ENCODE results near the gene FAM219B. TPM values are rescaled to one million over a fixed set of nuclear protein-coding genes. Genes with fewer than 3 reads are reported as not detected.

The FAM219B gene
- total RNA-seq, 1 donor from 2014 or later = 72.6 TPM

- Mint-ChIP-seq H3K36me3 (ENCODE audit: low read depth) (peaks cover under 1% of the 10 kb centered on the region), H3K4me1 (ENCODE audit: low read depth) (peaks cover 26% of the 10 kb centered on the region), H3K4me3 (no peak overlapping the region), H3K27ac (no peak overlapping the region), H3K9me3 (peaks cover 6% of the 10 kb centered on the region), H3K27me3 (ENCODE audit: insufficient read depth) (no peaks in the 10 kb centered on the region)
- intact Hi-C loops (cut with micrococcal nuclease) = no loop called here
- no peak for DNase-seq (ENCODE audit: low spot score)
These were observed 21.2 kb downstream of the FAM219B start for GRCh38 chr15:74885461-74885860.

- no peak for DNase-seq (ENCODE audit: low spot score)
- Mint-ChIP-seq H3K36me3 (ENCODE audit: low read depth) (no peaks in the 10 kb centered on the region), H3K4me3 (no peak overlapping the region), H3K27me3 (ENCODE audit: insufficient read depth) (no peaks in the 10 kb centered on the region), H3K9me3 (peaks cover 6% of the 10 kb centered on the region), H3K4me1 (ENCODE audit: low read depth) (peaks cover 21% of the 10 kb centered on the region), H3K27ac (no peak overlapping the region)
- intact Hi-C loops (cut with micrococcal nuclease) = no loop called here
These were observed 22.0 kb downstream of the FAM219B start for GRCh38 chr15:74884428-74885223.

DNA sequence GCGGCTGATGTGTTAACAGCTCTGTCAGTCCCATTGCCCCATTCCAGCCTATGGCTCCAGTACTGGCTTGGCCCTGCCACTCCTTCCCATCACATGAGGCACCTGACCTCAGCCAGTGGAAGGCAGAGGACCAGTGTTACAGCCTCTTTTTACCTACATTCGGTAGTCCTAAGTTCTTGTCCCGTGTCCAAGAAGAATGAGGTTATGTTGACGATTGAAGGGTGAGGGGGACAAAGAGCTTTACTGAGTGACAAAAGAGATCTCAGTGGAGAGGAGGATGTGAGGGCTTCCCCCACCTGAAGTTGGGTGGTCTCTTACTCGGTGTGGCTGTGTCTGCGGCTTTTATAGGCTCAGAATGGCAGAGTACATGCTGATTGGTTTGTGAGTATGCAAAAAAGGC is 24.1 kb downstream of the FAM219B start:
- H3K27ac Mint-ChIP-seq = no peak overlapping the region
- no peaks in the 10 kb centered on the region for H3K27me3 Mint-ChIP-seq (ENCODE audit: insufficient read depth)
- H3K4me3 Mint-ChIP-seq = no peak overlapping the region
- no peak for DNase-seq (ENCODE audit: low spot score)
- peaks cover 10% of the 10 kb centered on the region for H3K4me1 Mint-ChIP-seq (ENCODE audit: low read depth)
- peaks cover 6% of the 10 kb centered on the region for H3K9me3 Mint-ChIP-seq
- intact Hi-C loops (cut with micrococcal nuclease) = no loop called here
- no peaks in the 10 kb centered on the region for H3K36me3 Mint-ChIP-seq (ENCODE audit: low read depth)

DNA sequence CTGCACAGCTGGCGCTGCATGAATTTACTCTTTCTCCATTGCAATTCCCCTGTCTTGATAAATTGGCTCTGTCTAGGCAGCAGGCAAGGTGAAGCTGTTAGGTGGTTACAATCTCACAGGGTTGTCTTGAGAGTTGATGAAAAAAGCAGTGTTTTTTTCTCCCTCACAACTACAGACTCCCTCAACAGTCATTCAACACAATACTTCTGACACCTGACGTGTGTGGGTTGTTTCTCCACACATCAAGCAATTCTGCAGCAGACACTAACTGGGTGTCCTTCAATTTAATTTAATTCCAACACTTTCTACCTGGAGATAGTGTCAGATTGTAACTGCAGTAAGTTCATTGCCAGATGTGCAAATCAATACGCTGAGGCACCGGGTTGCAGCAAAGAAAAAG is 28.4 kb downstream of the FAM219B start:
- H3K27me3 Mint-ChIP-seq (ENCODE audit: insufficient read depth) = peaks cover 4% of the 10 kb centered on the region
- no peak overlapping the region for H3K4me3 Mint-ChIP-seq
- DNase-seq (ENCODE audit: low spot score) = no peak
- H3K36me3 Mint-ChIP-seq (ENCODE audit: low read depth) = peaks cover 3% of the 10 kb centered on the region
- H3K9me3 Mint-ChIP-seq = peaks cover 6% of the 10 kb centered on the region
- no peak overlapping the region for H3K27ac Mint-ChIP-seq
- H3K4me1 Mint-ChIP-seq (ENCODE audit: low read depth) = no peaks in the 10 kb centered on the region
- intact Hi-C loops (cut with micrococcal nuclease) = loop anchor here (10.0 kb wide), 1 partner anchor 883 kb away; the partner anchor contains the start of genes PML and STOML1

GRCh38 chr15:74873756-74874424 is 32.8 kb downstream of the FAM219B start:
- Mint-ChIP-seq H3K27ac (peak overlapping the region; percentile 84), H3K36me3 (ENCODE audit: low read depth) (peaks cover 12% of the 10 kb centered on the region), H3K27me3 (ENCODE audit: insufficient read depth) (peaks cover 4% of the 10 kb centered on the region), H3K4me3 (peak overlapping the region; percentile 97), H3K9me3 (no peaks in the 10 kb centered on the region), H3K4me1 (ENCODE audit: low read depth) (peaks cover 31% of the 10 kb centered on the region)
- no peak for DNase-seq (ENCODE audit: low spot score)
- intact Hi-C loops (cut with micrococcal nuclease) = loop anchor here (1.0 to 10.0 kb wide), 8 partner anchors 15 to 879 kb away; partner anchors contain the start of genes COX5A, FAM219B, PML and SIN3A

DNA sequence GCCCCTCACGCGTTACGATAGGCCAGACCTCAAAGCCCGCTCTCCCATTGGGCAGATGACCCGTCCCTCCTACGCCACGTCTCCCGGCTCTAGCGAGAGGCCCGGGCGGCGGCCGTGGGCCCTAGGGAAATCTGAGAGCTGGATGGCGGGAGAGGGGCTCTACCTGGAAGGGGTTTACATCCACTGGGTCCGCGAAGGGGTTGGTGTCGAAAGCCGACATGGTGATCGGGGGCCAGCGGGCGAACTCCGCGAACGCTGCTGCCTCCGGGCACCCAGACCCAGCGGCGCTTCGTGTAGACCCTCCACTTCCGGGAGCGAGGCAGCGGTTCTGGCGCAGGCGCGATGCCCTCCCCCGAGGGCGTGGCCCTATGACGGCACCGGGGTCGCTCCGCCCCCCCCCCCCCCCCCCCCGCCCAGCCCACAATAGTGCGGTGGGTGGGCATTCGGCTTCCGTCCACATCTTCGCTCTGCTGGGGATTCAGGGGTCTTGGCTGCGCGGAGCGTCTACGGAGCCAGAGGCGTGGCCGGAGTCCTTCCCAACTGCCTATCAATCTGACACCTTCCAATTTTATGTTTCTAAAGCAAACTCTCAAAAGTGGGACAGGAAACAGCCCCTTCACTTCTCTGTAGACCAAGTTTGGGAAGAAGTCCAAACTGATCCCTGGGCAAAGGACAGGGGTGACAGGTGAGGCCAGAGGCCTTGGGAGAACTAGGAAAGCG is 33.5 kb downstream of the FAM219B start, which contains the start of gene SCAMP2:
SCAMP2 (minus strand) TSS at position 330 of the 720 bp plus-strand sequence; CDS start at position 220, 110 bp downstream.
- peaks cover 14% of the 10 kb centered on the region for H3K36me3 Mint-ChIP-seq (ENCODE audit: low read depth)
- H3K27ac Mint-ChIP-seq = peak within 1 kb of the TSS; percentile 86
- H3K4me3 Mint-ChIP-seq = peak within 1 kb of the TSS; percentile 97
- DNase-seq (ENCODE audit: low spot score) = peak; percentile 86
- intact Hi-C loops (cut with micrococcal nuclease) = loop anchor here (1.0 to 10.0 kb wide), 8 partner anchors 16 to 878 kb away; partner anchors contain the start of genes COX5A, FAM219B, PML and SIN3A
- H3K4me1 Mint-ChIP-seq (ENCODE audit: low read depth) = peaks cover 34% of the 10 kb centered on the region
- peaks cover 4% of the 10 kb centered on the region for H3K27me3 Mint-ChIP-seq (ENCODE audit: insufficient read depth)
- H3K9me3 Mint-ChIP-seq = no peaks in the 10 kb centered on the region

DNA sequence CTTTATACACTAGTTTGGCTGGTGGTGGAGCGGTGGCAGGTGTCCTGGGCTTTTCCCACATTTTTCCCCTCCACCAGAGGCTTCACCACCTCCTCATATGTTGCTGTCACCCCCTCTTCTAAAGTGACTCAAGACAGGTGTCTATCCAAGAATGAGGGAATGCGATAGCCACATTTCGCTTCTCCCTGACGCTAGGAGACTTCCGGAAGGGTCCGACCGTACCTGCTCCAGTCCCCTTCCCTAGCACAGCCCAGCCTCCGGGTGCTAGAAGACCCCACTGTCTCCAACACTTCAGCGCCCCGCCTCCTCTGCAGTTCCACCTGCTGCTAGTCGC is 34.0 kb downstream of the FAM219B start:
- intact Hi-C loops (cut with micrococcal nuclease) = loop anchor here (1.0 to 10.0 kb wide), 8 partner anchors 17 to 878 kb away; partner anchors contain the start of genes COX5A, FAM219B, PML and SIN3A
- Mint-ChIP-seq H3K4me1 (ENCODE audit: low read depth) (peaks cover 39% of the 10 kb centered on the region), H3K27me3 (ENCODE audit: insufficient read depth) (peaks cover 4% of the 10 kb centered on the region), H3K4me3 (peak overlapping the region; percentile 97), H3K27ac (peak overlapping the region; percentile 86), H3K9me3 (no peaks in the 10 kb centered on the region), H3K36me3 (ENCODE audit: low read depth) (peaks cover 19% of the 10 kb centered on the region)
- no peak for DNase-seq (ENCODE audit: low spot score)

DNA sequence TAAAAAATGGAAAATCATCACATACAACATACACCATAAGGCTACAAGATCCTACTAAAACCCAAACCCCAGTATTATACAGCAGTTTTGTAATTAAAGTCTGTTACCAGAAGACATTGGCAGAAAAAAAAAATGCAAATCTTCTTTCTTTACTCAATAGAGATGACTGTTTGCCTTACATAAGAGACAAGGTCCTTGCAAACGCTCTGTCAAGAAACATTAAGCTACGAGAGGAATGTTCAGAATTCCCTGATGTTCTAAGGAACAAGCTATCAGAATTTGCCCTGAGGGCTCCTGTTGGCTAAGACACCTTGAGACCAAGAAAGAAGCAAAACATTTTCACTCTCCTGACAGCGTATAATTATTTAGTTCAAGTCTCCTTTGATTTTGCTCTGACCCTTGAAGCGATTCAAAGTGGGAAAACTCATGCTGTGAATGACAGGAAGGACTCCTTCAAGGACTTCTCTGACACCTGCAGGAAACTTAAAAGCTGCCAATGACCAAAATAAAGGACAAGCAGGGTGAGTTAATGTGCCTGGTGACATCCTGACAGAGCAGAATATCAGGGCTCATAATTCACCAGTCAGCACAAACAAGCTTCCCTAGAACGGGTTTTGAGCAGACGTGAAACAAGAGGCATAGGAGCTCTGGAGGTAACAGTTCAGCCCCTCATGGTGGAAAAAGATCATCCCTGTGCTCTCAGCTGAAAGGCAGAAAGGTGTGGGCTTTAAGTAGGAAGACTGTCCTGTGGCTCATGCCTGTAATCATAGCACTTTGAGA is 36.0 kb downstream of the FAM219B start:
- H3K4me1 Mint-ChIP-seq (ENCODE audit: low read depth) = peaks cover 58% of the 10 kb centered on the region
- no peaks in the 10 kb centered on the region for H3K9me3 Mint-ChIP-seq
- peak overlapping the region; percentile 97 for H3K4me3 Mint-ChIP-seq
- peaks cover 22% of the 10 kb centered on the region for H3K36me3 Mint-ChIP-seq (ENCODE audit: low read depth)
- no peak for DNase-seq (ENCODE audit: low spot score)
- H3K27ac Mint-ChIP-seq = peak overlapping the region; percentile 94
- no peaks in the 10 kb centered on the region for H3K27me3 Mint-ChIP-seq (ENCODE audit: insufficient read depth)
- intact Hi-C loops (cut with micrococcal nuclease) = loop anchor here (1.0 to 10.0 kb wide), 3 partner anchors 85 to 876 kb away; partner anchors contain the start of genes PML, SIN3A and STOML1

DNA sequence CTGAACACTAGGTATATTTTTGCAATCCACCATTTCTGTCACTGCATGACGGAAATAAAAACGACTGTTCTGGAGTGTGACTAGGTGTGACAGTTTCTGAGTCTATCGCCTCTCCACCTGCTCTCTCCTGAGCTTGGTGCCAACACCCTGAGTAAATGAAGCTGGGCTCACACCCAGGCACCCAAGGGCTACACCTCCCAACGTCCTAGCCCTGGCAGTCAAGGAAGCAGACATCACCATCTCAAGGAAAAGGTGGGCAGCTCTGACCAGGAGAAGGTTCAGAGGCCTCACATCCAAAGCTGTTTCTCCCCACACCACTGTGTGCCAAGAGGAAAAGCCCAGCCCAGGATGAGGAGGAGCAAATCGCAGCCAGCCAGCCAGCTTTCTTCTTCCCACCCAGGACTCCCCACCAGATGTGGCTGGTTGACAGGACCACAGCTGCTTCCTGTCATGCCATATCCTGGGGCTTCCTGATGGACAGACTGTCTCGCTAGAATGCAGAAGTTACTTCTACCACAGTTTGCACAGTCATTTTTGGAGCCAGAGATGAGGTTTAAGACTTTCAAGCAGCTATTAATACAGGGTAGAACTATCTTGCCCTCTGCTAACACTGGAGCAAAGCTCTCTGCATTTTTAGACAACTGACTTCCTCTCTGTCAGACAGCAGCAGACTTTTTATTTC is 36.8 kb downstream of the FAM219B start:
- Mint-ChIP-seq H3K36me3 (ENCODE audit: low read depth) (peaks cover 25% of the 10 kb centered on the region), H3K9me3 (no peaks in the 10 kb centered on the region), H3K4me3 (peak overlapping the region; percentile 97), H3K4me1 (ENCODE audit: low read depth) (peaks cover 64% of the 10 kb centered on the region), H3K27me3 (ENCODE audit: insufficient read depth) (no peaks in the 10 kb centered on the region), H3K27ac (peak overlapping the region; percentile 94)
- intact Hi-C loops (cut with micrococcal nuclease) = loop anchor here (1.0 to 10.0 kb wide), 3 partner anchors 85 to 875 kb away; partner anchors contain the start of genes PML, SIN3A and STOML1
- peak; percentile 59 for DNase-seq (ENCODE audit: low spot score)

GRCh38 chr15:74869372-74869725 is 37.3 kb downstream of the FAM219B start:
- DNase-seq (ENCODE audit: low spot score) = no peak
- no peaks in the 10 kb centered on the region for H3K27me3 Mint-ChIP-seq (ENCODE audit: insufficient read depth)
- H3K9me3 Mint-ChIP-seq = no peaks in the 10 kb centered on the region
- H3K36me3 Mint-ChIP-seq (ENCODE audit: low read depth) = peaks cover 27% of the 10 kb centered on the region
- peak overlapping the region; percentile 97 for H3K4me3 Mint-ChIP-seq
- H3K4me1 Mint-ChIP-seq (ENCODE audit: low read depth) = peaks cover 67% of the 10 kb centered on the region
- peak overlapping the region; percentile 94 for H3K27ac Mint-ChIP-seq
- intact Hi-C loops (cut with micrococcal nuclease) = no loop called here

DNA sequence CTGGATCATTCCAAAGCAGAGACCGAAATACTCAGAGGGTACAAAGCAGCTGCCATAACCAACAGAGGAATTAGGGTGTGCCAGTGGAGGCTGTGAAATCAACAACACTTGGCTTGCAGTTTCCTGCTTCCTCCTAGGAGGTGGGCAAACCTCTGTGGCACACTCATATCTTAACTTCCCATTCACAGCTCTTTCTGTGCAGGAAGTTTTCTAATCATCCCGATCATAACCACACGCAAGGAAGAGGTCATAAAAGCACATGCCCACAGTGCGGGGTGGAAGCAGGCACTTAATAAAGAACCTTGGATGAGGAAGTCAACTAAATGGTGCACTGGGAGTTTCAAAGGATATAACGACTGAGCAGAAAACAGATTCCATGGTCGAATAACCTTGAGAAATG is 38.6 kb downstream of the FAM219B start:
- DNase-seq (ENCODE audit: low spot score) = no peak
- Mint-ChIP-seq H3K4me1 (ENCODE audit: low read depth) (peaks cover 76% of the 10 kb centered on the region), H3K9me3 (no peaks in the 10 kb centered on the region), H3K27ac (peak overlapping the region; percentile 79), H3K36me3 (ENCODE audit: low read depth) (peaks cover 33% of the 10 kb centered on the region), H3K4me3 (peak overlapping the region; percentile 72), H3K27me3 (ENCODE audit: insufficient read depth) (no peaks in the 10 kb centered on the region)
- intact Hi-C loops (cut with micrococcal nuclease) = no loop called here

Measured in activated T-helper 1 cell treated with anti-CD3 and anti-CD28 coated beads, Interleukin-12 subunit alpha, Interleukin-12 subunit beta, Interleukin-2, Interleukin-4 antibody, amounts not matched to agents 30 ng/mL and 10 ng/mL and 1 ng/mL, durations not matched to agents 14 hours and 24 hours and 36 hours (primary cell).